ENCODE measurements around the gene CSRNP3.

The CSRNP3 gene

DNA sequence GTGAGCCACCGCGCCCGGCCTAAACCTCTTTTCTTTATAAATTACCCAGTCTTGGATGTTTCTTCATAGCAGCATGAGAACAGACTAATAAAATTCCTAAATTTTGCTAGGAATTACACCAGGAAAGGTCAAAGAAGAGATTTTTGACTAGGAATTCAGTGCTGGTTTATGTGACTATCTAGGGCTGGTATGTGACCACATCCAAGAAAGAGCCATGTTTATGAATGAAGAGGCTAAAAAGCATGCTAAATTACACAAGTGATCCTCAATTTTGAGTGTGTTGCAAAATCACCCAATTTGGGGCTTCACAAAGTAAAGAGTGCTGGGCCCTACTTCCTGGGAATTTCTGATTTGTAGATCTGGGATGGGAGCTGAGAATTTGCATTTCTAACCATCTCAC lies 123.6 kb downstream of the CSRNP3 start:
- no peak for DNase-seq

DNA sequence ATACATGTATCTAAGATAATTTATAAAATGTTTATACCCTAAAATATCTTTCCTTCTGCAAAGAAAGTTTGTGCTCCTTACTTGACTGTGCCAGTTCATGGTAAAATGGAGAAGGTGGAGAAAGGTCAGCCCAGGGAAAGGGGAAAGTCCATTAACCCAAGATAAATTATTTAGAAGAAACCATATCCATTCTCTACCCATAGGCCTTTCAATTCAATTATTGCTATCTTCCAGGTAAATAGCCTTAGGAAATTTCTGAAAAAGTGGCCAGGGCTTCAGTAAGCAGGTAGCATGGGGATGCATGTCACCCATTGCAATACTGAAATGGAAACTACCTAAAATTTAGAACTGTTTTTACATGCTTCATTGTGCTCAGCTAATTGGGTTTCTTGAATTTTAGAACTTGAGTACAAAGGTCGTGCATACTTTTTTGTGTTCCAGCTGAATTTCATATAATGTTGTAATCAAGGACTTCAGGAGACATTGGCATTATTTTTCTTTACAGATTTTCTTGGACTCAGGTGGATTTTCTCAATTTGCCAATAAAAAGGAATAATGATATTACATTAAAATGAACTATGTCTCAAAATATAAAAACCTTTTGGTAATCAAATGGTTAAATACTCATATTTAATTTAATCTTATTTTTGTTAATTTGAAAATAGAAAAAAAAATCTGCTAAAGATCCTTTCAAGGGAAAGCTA lies 124.9 kb downstream of the CSRNP3 start:
- DNase-seq: no peak

DNA sequence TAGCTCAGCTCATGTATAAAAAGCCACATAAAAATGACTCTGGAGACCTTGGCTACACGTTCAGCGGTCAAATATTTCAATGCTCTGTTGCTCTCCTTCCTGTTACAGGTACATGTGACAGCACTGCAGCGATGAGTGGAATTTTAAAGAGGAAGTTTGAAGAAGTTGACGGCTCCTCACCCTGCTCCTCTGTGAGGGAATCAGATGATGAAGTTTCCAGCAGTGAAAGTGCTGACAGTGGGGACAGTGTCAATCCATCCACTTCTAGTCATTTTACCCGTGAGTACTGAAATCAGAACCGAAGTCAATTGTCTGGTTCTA lies 125.4 kb downstream of the CSRNP3 start:
- no peak for DNase-seq

DNA sequence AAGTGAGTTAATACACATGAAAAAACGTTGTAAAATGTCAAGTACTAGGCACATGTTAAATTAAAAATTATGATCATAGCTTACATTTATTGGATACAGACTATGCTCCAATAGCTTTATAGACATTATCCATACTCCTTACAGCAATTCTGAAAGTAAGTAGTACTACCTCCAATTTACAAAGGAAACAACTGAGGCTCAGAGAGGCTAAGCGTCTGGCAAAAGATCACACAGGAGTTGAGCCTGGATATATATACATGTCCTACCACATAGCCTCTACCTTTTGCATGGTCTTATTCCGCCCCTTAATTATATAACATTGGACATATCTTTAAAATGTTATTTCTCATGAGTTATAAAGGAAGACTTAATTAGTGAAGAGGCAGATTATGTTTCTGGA lies 127.3 kb downstream of the CSRNP3 start:
- DNase-seq: no peak

DNA sequence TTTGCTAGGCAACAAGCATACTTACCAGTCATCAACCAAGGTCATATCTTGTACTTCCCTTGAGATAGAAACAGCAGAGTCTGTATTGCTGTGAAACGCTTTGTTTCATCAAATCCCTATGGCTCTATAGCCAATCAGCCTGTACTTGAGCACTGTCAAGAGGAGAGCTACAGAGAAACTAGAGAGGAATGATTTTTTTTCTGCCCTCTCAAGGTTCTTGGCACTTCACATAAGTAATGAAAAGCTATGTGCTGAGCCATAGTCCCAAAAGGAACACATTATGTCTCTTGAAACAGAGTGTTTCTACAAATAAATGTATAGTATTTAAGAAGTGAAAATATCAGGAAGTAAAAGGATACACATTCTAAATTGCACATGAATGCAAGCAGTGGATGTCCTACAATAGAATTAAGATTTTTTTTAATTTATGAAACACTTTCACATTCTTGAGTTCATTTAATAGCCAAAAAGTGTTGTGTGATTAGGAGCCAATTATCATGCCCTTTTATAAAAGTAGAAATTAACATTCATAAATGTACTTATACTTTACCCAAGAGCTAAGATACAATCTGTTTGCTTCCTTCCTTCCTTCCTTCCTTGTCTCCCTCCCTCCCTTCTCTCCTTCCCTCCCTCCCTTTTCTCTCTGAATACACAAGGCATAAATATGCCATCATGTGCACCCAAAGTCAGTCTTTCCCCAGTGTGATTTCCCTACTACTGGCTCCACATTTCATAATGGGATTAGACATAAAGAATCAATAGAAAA lies 131.8 kb downstream of the CSRNP3 start:
- DNase-seq: no peak

DNA sequence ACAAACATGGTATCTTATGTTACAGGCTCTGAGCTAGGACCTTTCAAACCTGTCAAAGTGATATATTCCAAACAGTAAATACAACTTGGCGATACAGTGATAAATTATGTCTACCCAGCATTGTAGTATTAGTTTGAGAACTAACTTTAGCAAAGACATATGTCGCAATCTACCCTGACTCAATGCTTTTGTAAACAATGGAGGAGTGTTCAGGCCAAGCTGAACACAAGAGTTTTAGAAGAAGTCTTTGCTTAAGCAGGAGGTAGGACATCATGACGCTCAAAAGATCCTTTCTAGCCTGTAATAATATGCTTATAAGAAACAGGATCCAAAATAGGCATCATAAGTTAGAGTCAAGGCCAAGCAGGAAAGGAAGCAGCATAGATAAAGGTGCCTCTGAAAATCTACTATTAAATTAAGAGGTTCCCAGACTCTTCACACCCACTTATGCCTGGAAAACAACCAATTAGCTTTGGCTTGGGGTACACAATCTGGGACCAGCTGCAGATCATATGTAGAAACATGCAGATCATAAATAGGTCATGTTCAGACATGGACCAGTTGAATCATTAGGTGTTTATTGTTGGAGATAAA lies 132.5 kb downstream of the CSRNP3 start:
- no peak for DNase-seq

DNA sequence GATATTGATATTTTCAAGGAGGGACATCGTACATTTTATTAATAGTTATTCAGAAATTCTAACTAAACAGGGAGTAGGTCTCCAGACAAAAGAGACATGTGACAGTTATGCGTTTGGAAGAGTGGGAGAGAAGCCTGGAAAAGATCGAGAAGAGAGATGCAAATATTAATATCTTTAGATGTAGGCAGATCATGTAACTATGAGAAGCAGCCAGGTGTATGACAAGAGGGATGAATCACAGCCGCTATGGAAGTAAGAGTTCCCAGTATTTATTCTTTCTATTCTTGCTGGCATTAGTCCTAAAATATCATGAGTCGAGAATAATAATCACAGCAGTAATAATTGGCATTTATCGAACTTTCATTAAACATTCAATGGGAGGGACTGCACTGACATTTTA lies 140.2 kb downstream of the CSRNP3 start:
- DNase-seq: no peak

DNA sequence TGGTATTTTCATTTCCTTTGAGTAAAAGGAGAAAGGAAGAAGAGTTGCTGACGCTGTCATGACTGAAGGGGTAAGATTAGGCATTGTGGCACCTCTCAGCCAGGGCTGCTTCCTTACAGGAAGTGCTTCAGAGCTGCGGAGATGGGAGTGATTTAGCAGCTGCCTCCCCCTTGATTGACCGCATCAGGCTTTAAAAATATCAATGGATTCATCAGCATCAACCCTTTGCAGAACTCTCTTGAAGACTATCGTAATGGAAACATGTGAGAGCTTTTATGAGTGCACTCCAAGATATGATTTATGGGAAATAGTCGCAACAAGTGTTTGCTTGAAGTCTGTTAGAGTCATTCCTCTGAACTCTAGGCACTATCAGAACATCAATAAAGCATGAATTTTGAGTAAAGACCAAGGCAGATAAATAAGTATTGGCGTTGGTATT lies 141.1 kb downstream of the CSRNP3 start:
- no peak for DNase-seq

DNA sequence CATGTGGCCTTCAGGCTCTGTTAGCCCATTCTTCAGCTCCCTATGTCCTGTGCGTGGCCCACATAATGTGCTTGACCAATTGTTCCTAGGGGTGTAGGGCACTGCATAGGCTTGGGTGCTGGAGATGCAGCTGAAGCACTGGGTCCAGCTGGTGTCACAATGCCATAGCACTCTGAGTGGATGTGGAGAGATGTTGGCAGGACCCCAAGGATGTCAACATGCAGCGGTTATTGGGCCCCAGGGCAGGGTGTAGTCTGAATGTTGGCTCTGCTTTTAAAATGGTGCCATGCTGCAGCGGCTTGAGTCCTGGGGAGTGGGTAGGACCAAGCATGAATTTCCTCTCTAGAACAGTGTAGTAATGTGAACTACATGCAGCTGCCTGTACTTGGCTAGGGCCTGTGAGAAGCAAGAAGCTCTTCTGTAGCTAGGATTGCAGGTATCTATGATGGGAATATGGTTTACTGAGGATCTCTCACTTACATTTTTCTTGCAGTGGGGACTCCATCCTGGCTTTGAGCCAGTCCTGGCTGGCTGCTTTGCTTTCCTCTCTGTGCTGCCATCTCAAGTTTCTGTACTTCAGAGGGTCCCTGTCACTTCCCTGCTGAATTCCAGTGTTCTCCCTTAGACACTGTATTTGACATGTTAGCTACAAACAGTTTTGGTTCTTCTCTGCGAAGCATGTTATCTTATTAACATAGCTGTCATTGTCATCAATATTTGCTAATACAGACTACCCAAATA lies 148.4 kb downstream of the CSRNP3 start:
- peak; percentile 34 for DNase-seq

DNA sequence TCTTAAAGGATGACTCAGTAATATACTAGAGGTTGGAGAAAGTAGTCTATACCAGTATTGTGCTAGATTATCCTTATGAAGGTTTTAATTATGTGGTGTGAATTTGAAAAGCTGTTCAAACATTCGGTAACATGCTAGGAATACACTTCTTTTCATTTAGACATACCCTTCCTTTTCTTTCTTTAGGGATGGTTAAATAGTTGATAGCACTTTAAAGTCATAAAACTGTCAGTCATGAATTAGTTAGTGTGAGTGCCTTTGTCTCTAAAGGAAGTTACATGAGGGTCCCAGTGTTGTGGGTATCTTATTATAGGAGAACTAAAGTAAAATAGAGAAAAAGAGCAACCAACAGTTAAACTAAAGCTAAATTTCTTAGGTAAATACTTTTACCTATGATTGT lies 149.3 kb downstream of the CSRNP3 start:
- DNase-seq: no peak

DNA sequence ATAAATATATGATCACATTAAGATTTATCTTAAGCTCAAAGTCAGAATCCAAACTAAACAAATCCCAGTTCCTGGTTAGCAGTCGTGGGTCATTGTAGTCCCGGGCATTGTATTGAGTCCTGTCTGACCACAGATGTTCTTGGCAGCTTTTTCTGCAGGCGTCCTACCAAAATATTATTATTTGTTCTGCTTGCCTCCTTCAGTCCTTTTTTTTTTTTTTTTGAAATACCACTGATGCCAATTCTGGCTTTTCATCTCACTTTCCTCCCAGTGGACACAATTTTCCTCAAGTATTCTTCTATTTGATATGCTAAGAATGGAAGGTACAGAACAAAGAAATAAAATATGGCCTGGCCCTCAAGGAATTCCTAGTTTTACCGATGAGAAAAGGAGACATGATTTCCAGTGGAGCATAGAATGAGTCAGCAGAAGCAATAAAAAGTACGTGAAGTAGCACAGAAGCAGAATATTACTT lies 151.6 kb downstream of the CSRNP3 start:
- no peak for DNase-seq

DNA sequence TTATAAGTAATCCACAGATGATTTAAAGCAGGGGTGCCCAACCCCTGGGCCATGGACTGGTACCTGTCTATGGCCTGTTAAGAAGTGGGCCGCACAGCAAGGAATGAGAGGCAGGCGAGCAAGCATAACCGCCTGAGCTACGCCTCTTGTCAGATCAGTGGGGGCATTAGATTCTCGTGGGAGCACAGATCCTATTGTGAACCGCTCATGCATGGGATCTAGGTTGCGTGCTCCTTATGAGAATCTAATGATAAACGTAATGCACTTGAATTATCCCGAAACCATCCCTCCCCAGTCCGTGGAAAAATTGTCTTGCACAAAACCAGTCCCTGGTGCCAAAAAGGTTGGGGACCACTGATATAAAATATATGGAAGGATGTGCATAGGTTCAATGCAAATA lies 153.7 kb downstream of the CSRNP3 start:
- DNase-seq: no peak

DNA sequence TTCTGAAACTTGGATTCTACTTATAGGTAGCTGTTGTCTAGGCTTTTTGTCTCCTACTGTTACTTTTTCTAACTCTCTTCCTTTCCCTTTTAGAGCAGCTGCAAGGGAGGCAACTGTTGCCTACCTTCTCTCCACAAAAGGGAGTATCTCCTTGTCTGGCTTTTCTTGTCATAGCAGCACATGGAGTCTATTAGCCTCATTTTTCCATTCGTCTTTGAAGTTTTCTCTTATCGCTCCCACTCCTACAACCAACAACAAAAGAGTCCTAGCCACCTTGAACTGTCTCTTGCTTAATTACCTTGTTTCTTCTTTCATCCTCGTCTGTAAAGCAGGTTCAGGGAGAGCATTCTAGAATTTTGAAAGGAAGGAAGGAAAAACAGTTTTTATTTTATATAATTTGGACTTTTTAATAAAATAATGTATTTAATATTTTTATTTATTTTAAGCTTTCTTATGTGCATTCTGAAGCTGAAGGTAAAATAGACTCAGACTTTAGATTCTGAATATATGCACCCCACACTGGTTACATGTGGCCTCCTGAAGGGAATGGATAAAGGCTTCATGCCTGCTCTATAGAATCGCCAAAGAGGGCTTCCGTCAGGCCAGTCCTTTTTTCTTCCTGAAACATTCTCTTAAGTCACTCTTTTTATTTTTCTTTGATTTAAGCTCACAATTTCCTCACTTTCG lies 154.4 kb downstream of the CSRNP3 start:
- no peak for DNase-seq

DNA sequence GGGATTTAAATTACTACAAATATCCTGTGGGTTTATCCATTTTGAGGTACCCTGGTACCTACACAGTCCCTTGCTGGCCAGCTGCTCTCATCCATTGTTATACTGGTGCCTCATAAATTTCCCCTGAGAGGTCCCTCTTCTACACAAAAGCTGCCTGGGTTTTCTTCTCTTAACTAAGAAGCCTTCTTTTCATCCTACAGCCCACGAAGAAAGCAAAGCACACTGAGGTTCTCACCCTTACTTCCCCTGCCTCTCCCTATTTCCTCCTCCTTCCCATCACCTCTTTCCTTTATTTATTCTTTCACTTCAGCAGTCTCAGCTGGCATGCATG lies 154.9 kb downstream of the CSRNP3 start:
- no peak for DNase-seq

DNA sequence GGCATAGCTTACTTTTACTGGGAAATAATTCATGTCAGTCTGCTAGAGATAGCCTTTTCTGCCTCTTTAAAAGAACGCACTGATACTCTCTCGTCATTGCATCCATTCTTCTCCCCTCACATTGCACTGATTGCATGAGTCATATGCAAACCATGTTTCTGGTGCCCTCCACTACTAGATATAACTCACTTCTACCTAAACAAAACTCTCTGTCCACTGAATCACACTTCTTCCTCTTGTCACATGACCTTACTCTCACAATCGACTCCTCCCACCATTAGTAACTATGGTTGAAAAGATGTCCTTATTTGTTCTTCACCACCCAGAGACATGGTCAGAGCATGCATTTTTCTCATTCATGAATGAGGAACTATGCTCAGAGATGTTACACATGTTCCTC lies 158.0 kb downstream of the CSRNP3 start:
- DNase-seq: no peak

DNA sequence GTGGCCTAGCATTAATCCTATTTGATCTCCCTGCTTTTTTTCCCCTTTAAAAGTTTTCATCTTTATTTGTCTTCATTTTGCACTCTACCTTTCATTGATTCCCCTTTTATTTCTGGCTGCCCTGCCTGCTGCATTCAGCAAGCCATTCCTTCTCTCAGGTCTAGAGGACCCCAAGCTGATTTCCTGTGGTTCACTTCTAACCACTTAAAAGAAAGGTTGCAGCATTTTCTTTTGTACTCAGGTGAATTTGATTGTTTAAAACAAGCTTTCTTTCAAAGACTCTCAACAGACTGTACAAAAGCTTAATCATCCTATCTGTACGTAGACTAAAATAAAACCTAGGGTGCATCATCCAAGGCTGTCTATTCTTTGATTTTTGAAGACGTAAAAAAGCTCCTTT lies 160.3 kb downstream of the CSRNP3 start:
- no peak for DNase-seq

DNA sequence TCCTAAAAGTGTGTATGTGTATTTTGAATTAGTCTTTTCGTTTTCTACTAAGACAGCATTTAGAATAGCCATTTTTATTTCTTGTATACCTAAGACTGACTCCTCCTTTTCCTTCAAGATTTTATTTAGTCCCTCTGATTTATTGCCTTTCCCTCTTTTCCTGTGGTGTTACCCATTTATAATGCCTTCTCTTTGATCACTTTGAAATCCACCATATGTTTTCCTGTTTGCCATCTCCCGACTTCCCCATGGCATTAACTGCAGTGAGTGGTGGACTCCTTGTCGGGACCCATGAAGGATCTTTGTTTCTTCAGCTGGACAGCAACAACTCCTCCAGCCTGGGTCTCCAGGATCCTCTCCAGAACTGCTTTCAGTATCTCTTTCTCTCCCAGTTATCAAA lies 160.7 kb downstream of the CSRNP3 start:
- DNase-seq: no peak

DNA sequence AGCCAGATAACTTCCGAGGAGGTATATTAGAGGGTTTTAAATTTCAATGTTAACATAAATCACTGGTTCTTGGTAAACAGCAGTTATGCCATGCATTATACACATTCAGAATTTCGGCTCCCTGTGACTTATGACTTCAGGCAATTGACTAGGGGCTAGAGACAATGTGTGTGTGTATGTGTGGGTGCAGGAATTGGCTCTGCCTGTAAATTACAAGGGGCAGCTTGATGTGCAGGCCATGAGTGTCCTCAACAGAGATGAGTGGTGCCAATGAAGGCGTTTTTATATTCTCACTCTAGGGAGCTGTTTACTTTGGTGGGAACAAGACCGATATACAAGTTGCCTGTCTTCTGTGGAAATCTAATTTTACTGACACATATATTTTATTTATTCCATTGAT lies 161.6 kb downstream of the CSRNP3 start:
- DNase-seq: peak; percentile 28

DNA sequence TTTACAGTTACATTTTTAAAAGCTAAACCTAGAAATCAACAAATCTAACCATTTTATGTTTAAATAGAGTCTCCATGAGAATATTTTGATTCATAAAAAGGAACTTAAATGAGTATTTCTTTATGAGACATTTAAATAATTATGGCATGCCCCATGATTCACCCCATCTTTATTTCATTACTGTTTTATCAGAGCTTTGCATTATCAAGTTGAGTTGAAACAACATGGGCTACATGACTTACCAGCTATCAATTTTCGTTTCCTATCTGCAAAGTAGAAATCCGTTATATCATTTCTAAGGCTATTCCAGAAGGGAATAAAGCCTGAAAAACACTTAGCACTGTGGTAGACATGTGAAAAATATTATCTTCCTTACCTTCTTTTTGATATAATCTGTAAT lies 163.1 kb downstream of the CSRNP3 start:
- DNase-seq: no peak

DNA sequence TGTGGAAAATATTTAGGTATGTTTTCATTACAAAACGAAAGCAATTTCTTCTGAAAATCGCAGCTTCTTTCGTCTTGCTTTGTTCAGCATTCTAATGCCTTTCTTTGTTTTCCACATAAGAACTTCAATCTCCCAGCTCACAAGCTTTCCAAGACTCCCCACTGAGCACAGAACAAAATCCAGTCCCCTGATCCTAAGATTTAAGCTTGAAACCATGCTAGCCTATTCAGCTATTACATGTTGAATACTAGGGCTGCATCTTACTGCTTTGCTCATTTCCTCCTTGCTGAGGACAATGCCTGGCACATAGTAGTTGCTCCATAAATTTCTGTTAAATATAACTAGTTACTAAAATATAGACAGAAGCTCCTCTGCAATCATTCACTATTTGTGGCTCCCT lies 163.9 kb downstream of the CSRNP3 start:
- DNase-seq: no peak

DNA sequence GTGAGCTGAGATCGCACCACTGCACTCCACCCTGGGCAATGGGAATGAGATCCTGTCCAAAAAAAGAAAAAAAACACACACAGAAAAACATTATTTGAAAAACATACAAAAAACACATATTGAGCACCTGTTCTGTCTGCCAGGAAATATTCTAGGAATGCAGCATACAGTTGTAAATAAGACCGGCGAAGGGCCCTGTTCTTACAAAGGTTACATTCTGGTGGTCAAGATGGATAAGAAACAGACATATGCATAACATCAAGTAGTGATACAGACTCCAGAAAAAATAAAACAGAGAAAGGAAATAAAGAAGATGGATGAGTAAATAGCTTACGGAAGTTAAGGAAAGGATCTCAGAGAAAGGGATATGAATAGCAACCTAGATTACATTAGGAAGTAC lies 164.8 kb downstream of the CSRNP3 start:
- DNase-seq: no peak

DNA sequence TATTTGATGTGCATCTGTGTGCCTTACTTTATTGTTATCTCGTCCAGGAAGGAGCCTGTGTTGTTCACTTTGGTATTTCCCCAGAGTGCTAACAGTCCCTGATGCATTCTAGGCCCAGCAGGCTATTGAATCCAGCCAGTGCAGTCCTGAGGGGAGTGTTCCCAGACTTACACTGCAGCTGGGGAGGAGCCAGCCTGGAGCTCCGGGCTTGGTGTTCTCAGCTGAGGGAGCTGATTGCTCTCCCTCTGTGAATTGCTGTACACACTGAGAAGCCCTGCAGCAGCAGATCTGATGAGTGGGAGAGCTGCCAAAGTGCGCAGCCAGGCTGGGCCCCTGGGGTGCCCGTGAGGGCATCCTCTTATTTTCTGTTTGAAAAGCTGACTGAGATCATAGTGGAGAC lies 165.4 kb downstream of the CSRNP3 start:
- peak; percentile 58 for DNase-seq

DNA sequence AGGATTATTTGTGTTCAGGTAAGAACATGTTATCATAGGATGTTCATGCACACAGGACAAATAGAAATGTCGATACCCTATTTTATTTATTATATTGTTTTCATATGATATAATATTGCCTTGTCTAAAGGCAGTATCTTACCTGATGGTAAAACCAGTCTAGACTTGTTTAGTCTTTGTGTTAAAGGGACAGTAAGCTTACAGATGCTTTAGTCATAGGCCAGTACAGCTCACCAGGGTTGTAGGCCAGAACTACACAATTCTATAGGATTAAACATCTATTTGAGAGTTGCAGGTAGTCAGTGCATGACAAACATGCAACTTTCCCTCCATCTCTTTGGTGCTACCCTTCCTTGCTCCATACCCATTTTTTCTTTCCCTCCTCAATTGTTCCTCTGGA lies 166.0 kb downstream of the CSRNP3 start:
- no peak for DNase-seq

Measured in NCI-H1092 (cell line).